ENCODE data around the gene TCF7.

Gene TCF7

GRCh38 chr5:134131578-134132350, 17.3 kb downstream of the TCF7 start:
- DNase-seq: peak in 1 of 5 experiments; percentile 7

GRCh38 chr5:134132372-134133187, 18.1 kb downstream of the TCF7 start:
- peak; percentile 50 to 95 (median 77) for DNase-seq

DNA sequence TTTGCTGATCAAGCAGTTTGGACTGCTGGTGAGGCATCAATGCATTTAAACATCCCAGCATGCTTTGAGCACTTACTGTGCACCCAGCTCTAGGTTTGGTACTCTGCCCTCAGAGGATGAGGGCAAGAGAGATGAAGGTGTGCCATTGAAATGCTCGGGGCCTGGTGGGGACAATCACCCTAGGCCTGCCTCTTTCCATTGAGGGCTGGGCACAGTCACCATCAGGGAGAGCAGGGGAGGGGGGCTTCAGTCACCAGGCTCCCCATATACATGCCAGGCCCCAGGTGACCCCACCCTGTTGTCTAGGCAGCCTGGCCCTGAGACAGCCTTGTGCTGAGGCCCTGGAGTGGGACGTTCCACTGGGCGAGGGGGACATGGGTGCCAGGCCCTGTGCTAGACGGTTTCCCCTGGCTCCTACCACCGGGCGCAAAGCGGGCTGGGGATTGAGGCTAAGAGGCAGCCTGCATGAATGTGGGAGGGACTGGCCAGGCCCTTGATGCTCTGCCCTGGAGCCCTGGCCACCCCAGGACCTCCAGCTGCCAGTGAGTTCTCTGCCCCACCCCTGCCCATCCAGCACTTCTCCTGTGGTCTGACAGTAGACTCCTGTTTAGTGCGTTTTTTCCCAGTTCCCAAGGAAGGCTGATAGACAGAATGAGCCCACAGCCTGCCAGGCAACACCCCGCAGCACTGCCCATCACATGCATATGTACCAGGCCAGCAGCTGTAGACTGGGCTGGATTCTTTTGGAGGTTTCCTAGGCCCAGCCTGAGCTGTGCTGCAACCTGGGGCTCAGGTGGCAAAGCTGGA, 18.9 kb downstream of the TCF7 start:
- DNase-seq: peak in 2 of 5 experiments; percentile 0 to 7

GRCh38 chr5:134133995-134134541, 19.6 kb downstream of the TCF7 start:
- peak in 2 of 5 experiments; percentile 0 to 7 for DNase-seq

DNA sequence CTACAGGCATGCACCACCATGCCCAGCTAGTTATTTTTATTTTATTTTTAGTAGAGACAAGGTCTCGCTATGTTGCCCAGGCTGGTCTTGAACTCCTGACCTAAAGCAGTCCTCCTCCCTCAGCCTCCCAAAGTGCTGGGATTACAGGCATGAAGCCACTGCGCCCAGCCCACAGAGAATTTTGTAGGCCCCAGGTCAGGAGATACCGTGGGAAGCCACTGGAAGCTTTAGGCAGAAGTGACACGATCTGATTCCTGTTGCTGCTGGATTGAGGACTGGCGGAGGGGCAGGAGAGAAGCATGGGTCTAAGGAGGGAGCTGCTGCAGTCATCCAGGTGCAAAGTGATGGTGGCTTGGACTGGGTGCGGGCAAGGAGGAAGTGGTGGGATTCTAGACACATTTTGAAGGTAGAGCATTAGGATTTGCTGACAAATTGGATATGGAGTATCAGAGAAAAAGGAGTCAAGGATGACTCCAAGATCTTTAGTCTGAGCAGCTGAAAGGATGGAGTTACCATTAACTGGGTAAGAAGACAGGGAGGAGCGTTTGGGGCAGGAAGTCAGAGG, 20.7 kb downstream of the TCF7 start:
- peak in 1 of 5 experiments; percentile 8 for DNase-seq

DNA sequence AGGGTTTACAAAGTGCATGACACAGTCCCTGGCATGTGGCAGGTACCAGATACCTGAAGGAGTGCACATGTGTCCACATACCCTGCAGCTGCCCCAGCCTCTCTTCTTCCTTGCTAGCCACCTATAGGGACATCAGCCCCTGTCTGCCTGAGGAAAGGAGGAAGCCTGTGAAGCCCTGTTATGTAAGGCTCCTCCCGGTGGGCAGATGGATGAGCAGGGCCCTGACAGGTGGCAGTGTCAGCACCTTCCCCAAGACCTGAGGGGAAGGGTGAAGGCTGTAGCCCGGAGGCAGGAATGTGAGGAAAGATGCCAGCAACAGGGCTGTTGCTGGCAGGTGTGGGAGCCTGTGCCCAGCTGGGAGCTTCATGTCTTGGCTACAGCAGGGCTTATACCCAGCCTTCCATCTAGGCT, 21.7 kb downstream of the TCF7 start:
- DNase-seq: no peak

- DNase-seq: no peak
These were observed 22.3 kb downstream of the TCF7 start for GRCh38 chr5:134136771-134137170.

DNA sequence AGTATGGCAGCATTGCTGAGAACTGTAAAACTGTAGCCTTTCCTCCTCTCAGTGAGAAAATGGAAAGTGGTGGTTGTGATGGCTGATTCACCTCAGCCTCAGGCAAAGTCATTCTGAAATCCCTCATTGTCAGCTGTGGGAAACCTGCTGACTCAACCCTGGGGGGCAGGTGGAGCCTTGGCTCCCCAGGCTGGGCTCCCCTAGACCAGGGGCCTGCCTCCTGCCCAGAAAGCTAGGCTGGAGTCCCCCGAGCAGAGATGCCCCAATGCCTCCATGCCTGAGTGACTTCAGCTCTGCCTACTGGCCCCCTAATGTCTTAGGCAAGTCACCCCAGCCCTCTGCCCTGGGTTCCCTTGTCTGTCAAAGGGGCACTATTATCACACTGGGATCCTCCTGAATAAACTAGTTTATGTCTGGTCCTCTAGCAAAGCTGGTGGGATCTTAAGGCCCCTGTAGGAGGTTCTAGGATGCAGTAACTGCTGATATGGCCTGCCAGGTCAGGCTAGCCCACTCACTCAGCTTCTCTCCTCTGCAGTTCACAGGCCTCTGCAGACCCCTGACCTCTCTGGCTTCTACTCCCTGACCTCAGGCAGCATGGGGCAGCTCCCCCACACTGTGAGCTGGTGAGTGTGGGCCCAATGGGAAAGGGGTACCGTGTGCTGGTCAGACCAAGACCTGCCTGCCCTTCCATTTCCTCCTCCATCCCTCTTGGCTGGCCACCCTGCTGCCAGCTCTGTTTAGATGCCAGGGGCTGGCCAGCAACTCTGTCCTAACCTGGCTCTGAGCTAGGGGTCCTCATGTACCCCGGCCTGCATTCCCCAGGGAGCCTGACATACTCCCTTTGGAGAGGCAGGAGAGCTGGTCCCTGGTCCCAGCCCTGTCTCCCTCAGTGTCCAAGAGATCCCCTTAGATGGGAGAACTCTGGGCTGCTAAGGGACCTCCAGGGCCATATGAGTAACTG, 24.2 kb downstream of the TCF7 start:
- peak in 2 of 5 experiments; percentile 55 to 80 for DNase-seq

GRCh38 chr5:134139377-134139851, 24.9 kb downstream of the TCF7 start:
- DNase-seq: no peak

GRCh38 chr5:134139891-134140469, 25.5 kb downstream of the TCF7 start:
- DNase-seq: no peak

DNA sequence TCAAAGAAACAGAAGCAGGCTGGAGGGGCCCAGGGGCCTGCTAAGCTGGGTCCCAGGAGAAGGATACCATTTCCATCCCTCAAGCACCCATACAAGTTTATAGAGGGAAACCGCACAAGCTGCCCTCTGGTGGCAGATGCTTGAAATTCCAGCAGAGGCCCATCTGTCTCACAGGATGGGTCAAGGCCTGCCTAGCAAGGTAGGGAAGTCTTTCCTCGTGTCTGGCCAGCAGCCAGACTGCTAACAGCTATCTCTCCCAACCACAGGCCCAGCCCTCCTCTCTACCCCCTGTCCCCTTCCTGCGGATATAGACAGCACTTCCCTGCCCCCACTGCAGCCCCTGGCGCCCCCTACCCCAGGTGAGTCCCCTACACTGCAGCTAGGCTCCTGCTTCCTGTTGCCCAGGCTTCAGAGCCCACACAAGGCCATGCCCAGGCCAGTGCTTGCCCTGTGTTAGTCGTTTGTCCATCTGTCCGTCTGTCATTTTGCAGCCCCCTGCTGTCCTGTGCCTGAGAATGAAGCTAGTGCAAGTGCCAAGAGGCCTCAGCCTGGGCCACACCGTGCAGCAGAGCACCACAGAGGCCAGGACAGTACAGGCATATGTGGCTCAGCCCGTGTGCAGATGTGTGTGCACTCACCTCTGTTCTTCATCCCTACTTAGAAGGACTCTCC, 26.2 kb downstream of the TCF7 start:
- peak in 4 of 5 experiments; percentile 43 to 60 (median 55) for DNase-seq

DNA sequence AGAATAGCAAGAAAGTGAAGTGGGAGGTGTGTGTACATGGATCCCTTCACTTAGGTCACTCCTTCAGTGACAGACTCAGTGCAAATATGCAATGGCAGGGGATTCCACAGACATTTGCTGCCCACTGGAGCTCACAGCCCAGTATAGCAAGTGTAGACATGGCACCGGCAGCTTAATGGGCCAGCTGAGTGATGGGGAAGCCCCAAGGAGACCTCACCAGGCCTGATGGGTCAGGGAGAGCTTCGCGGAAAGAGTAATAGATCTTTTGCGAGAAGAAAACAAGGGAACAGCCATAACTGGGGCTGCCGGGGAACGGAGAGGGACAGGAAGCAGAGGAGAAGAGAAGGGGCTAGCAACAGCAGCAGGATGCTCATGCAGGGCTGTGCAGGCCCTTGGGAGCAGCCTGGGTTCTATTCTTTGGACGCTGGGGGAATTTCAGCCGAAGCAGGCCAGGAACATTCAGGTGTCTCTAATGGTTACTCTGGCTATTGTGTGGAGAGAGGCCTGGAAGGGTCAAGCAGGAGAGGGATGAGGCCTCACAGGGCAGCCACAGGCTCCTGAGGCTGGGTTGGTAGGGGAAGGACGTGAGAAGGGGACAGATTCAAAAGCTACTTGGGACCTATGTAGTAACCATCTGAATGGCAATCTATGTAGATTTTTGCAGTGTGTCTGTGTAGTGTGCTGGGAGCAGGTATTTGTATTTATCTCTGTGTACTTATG, 27.0 kb downstream of the TCF7 start:
- no peak for DNase-seq

DNA sequence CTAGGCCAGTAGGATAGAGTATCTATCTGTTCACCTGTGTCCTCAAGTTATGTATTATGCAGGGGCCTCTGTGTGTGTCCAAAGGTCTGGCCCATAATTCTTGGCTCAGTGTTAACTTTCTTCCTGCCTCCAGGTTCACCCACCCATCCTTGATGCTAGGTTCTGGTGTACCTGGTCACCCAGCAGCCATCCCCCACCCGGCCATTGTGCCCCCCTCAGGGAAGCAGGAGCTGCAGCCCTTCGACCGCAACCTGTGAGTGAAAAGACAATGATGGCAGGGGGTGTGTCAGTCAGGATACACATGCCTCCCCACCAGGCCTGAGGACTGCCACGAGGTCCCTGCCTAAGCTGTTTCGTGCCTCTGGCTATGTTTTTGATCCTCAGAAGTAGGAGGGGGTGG, 27.6 kb downstream of the TCF7 start:
- no peak for DNase-seq

DNA sequence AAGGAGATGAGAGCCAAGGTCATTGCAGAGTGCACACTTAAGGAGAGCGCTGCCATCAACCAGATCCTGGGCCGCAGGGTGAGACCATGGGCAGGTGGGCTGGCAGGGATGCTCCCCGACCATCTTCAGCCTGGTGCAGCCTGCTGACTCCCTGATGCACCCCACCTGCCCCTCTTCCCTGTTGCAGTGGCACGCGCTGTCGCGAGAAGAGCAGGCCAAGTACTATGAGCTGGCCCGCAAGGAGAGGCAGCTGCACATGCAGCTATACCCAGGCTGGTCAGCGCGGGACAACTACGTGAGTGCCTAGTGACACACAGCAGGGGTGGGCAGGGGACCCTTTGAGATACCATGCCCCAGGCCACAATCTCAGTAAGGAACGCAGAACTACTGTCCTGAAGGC, 28.3 kb downstream of the TCF7 start:
- no peak for DNase-seq

GRCh38 chr5:134143431-134143830, 28.9 kb downstream of the TCF7 start:
- DNase-seq: no peak

GRCh38 chr5:134143944-134144941, 29.8 kb downstream of the TCF7 start:
- DNase-seq: no peak

DNA sequence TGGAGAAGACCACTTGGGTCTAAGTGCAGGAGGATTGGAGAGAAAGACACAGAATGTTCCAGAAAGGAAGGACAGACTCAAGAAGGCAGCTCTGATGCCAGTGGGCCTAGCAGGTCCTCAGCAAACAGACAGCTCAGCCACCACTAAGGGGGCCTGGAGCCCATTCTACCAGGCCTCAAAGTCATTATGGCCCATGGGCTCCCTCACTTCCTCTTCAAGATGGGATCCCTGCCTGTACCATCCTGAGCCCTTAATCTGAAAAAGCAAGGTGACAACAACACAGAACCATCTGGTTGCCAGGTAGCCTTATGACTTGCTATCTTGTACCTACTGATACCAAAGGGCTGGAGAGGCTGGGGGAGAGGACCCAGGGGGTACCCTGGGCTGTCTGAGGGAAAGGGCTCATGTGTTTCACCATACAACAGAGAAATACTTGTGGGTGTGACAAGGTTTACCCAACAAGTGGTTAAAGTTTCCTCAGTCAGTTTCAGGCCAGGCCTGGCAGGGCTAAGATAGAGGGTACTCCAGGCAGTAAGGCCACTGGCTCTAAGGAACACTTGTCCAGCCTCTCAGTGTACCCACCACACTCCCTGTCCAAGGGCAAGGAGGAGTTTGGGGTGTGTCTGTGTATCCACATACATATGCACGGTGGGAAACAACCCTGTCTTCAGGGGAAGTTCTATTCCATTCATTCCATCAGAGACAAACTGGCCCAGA, 30.7 kb downstream of the TCF7 start:
- no peak for DNase-seq
